Hindlimb muscle (tissue), 1 donor: ENCODE measurements around the gene MED22. TPM values are rescaled to one million over a fixed set of nuclear protein-coding genes. Genes with fewer than 3 reads are reported as not detected.
"Not testable (repeated sequence)": the region's sequence is repeated elsewhere in the genome, so short reads cannot be mapped to it uniquely, and the experiment has no call there.

Experiments used
- DNase-seq: peaks from one replicate; pipeline ENCODE4 v3.0.0-alpha.2; 2013
- polyA plus RNA-seq: library from polyadenylated mRNA; unstranded; fragments of 120-200 nt; gene quantifications from one replicate; pipeline ENCODE4 v1.2.1, GENCODE V29; 2013; ENCODE audit not compliant: insufficient read length

Gene MED22
- polyA plus RNA-seq, 1 donor, result 29.2 TPM

- no peak for DNase-seq
Measured at GRCh38 chr9:133354766-133355165, 6.8 kb upstream of the MED22 start.

GRCh38 chr9:133353548-133353947 lies 5.6 kb upstream of the MED22 start:
- no peak for DNase-seq

- DNase-seq, result no peak
Measured at GRCh38 chr9:133352635-133353340, 4.9 kb upstream of the MED22 start.

GRCh38 chr9:133351908-133352634 lies 4.1 kb upstream of the MED22 start:
- DNase-seq, result no peak

GRCh38 chr9:133351526-133351907 lies 3.6 kb upstream of the MED22 start:
- DNase-seq, result no peak

- DNase-seq, result no peak
Measured at GRCh38 chr9:133349965-133350616, 2.2 kb upstream of the MED22 start.

- DNase-seq, result no peak
Measured at GRCh38 chr9:133348718-133349573, 1.0 kb upstream of the MED22 start.

DNA sequence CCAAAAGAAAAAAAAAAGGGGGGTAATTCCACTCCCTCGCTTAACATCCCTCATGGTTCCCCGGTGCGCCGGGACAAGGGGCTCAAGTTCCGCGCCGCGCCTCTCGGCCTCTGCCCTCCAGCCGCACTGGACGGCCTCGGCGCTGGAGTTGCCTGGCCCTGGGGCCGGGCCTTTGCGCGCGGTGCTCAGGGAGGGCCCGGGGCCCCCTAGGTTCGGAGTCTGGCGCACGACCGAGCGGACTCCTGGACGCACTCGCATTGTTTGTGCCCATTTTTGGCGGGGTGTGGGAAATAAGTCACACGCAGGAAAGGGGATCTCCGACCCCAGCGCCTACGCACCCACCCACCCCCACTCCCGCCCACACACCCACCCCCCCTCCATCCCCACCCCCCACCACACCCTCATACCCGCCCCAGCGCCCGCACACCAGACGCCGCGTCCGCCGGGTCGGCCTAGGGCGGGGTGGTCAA lies 381 bp downstream of the MED22 start:
- peak; percentile 44 for DNase-seq

DNA sequence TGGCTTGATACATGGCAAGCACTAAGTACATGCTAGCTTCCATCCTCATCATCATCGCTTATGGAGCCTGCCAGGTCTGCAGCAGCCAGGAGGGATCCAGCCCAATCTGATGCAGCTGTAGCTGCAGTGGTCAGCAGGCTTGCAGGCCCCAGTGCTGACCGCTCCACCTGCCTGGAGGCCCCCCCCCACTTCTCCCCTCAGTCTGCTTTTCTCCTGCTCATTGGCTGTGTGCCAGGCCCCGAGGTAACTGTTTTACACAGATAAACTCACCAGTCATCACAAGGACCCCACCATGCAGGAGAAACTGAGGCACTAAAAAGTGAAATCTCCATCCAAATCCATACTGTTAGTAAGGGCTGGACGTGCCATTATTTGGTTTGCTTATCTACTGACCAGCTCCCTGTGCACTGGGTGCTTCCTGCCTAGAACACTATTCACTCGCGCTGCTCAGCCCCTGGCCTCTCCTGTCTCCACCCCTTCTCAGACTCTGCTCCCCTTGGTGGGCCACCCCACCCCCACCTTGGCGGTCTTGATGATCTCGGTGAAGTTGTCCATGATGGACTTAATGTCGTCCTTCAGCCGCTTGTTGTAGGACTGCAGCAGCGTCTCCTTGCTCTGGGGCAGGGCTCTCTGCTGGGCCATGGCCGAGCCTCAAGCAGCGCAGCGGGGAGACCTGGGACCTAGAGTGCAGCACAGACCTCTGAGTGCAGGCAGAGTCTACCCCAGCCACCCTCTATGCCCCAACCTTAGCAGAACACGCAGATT lies 1.7 kb downstream of the MED22 start:
- DNase-seq, result no peak

- no peak for DNase-seq
Measured at GRCh38 chr9:133345596-133345995, 2.3 kb downstream of the MED22 start.

DNA sequence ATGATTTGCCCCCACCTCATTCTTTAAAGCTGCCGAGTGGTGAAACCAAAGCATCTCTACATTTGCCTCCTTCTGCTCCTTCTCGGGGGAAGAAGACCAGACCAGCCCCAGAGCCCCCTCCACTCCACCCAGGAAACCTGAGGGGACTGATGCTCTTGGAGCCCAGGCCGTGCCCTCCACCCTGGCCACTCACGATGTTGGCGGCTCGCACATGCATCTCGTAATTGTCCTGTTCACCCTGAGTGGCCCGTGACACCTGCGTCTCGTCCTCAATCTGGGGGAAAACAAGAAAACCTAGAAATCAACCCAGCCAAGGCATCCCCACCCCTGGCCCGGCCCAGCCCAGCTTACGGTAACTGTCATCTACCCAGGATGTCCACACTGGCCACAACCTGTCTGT lies 3.0 kb downstream of the MED22 start:
- no peak for DNase-seq

- no peak for DNase-seq
Measured at GRCh38 chr9:133344071-133344470, 3.9 kb downstream of the MED22 start.

GRCh38 chr9:133342570-133342969 lies 5.4 kb downstream of the MED22 start:
- DNase-seq, result no peak

DNA sequence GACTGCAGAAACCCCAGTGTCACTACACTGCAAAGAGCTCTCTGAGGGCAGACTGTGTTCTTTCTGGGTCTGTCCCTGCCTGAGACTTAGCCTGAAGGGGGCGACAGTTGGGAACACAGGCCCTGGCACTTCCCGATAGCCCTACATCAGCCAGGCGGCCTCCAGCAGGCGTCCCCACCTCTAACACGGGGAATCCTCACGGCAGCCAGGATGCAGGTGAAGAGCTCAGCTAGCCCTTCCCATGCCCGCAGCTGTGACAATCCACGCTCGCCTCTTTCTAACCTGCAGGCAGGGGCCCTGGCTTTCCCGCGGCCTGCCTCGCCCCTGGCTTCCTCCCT lies 5.9 kb downstream of the MED22 start:
- DNase-seq, result no peak

DNA sequence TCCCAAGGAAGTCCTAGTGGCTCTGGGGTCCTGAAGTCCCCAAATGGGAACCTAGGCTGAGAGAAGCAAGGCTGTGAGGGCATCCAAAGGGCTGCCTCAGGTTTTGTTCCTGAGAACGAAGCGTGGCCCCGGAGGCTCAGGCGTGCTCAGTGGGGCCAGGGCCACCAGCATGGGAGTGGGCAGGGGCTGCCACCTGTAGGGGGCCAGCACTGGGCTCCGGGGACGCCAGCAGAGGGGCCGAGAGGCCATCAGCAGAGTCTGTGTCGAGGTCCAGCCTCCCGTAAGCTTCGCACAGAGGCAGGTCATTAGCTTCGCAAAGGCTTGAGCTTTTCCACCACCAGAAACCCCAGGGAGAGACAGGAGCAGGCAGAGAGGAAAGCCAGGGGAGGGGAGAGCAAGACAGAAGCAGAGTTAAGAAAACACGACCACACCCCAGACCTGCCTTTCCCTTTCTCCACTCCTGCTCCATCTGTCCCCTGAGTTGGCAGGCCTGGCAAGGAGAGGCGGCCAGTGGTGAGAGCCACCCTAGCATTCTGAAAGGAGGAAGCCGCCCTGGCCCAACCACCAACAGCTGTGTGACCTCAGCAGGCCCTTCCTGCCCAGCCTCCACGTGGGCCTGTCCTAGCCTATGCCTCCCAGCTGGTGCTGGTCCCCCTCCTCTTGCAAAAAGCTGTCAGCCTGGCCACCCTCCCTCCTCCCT lies 6.4 kb downstream of the MED22 start:
- DNase-seq, result no peak

GRCh38 chr9:133340916-133341315 lies 7.0 kb downstream of the MED22 start:
- no peak for DNase-seq

GRCh38 chr9:133340256-133340655 lies 7.7 kb downstream of the MED22 start:
- DNase-seq, result no peak

DNA sequence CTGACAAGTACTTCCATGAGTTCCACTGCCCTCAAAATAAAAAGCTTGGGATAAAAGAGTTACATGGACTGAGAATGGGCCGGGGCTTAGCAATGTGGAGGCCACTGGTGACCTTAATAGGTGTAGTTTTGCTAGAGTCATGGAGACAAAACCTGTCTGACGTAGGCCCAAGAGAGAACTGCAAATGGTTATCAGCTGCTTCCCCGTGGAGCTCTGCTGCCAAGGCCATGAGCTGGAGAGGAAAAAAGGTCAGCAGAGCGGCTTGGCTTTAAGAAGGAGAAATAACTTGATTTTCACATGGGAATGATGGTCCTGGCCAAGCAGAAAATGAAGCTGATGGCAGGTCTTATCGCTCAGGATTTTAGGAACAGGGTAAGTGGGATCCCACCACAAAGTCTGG lies 8.3 kb downstream of the MED22 start:
- no peak for DNase-seq

DNA sequence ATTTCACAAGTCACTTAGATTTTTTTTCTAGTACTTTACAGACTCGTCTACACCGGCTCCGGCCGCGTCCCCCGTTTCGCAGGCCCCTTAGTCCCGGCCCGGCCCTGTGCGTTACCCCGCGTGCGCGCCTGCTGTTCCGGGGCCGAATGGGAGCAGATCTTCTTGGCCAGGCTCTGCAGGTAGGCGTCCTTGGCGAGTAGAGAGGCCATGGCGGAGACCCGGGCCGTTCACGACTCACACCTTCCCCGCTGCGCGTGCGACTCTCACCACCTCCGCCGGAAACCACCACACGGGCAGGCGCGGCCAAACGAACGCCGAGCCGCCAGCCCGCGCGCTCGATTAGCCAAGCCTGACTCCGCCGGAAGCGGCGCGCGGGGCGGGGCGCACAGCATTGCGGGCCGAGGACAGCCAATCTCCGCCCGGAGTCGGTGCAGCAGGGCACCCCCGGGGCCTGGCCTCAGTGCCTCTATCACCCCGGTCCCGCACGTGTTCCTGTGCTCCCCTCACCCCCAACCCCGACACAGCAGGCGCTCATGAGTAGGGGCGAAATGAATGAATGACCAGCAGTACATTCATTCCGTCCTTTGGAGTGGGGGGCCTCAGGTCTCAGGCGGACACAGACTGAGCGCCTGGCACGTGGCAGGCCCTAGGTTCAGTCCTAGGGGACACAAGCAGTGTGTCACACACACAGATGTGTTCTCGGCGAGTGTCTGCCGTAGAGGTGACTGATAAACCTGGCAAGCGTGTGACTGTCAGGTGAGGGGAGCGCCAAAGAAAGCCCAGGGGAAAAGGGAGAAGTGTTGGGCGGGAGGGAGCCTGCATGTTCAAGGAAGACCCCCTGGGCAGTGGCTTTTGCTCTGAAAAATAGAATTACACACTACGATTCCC lies 11.8 kb downstream of the MED22 start, which contains the start of gene SURF6:
TSS of gene SURF6 (minus strand) at position 265 of the 888 bp plus-strand sequence. CDS start at position 209, 56 bp downstream.
- peak; percentile 92 for DNase-seq

DNA sequence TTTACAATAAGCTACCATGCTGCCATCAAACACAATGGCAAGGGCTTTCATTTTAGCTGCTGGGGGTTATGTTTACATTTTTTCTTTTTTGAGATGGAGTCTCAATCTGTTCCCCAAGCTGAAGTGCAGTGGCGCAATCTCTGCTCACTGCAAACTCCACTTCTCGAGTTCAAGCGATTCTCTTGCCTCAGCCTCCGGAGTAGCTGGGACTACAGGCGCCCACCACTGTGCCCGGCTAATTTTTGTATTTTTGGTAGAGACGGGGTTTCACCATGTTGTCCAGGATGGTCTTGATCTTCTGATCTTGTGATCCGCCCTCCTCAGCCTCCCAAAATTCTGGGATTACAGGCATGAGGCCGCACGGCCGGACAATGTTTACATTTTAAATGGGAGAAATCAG lies 13.0 kb downstream of the MED22 start:
- not testable (repeated sequence) for DNase-seq
